Bladder microvascular endothelial cell (primary cell): ENCODE results near the gene KIF3B. TPM values are rescaled to one million over a fixed set of nuclear protein-coding genes. Genes with fewer than 3 reads are reported as not detected.

ENCODE experiments used
- total RNA-seq: library from RNA; depleted of rRNA; stranded (reverse); fragments of >200 nt; gene quantifications from 2 replicates; pipeline ENCODE4 v1.2.3, GENCODE V29; 2014

Gene KIF3B
- total RNA-seq: 17.2 and 30.2 TPM in 2 replicates

GRCh38 chr20:32277361-32278198 is at the start of gene KIF3B:
TSS of gene KIF3B (plus strand) at chr20:32277651. CDS start at chr20:32309778, 32,127 bp downstream.

GRCh38 chr20:32357869-32358631 is 80.6 kb downstream of the KIF3B start, which contains the start of gene ASXL1:
TSS of gene ASXL1 (plus strand) at chr20:32358331. CDS start at chr20:32358776, 445 bp downstream.

Other genes with a start within 250 kb of the KIF3B start
- gene HCK, start 225.4 kb upstream of the KIF3B start, total RNA-seq: 0.06 TPM in 1 of 2 replicates, not detected in the other
- gene TM9SF4, start 167.9 kb upstream of the KIF3B start, total RNA-seq: 12.8 and 46.4 TPM in 2 replicates
- 1.1 and 4.2 TPM in 2 replicates for gene PLAGL2, start 69.9 kb upstream of the KIF3B start, total RNA-seq
- gene POFUT1, start 69.8 kb upstream of the KIF3B start, total RNA-seq: 13.9 and 41.0 TPM in 2 replicates
- 29.5 and 74.8 TPM in 2 replicates for gene ASXL1, start 80.7 kb downstream of the KIF3B start, total RNA-seq